GM12801 (cell line): Measurements from ENCODE around the gene CA10.

Experiments
- TF ChIP-seq, protein P1 (sequence below): IDR thresholded peaks from one replicate; pipeline ENCODE4 v1.5.1; 2011; ENCODE audit warnings: control low read depth; ENCODE audit not compliant: insufficient read length; ENCODE audit errors: extremely low read depth

Gene CA10

DNA sequence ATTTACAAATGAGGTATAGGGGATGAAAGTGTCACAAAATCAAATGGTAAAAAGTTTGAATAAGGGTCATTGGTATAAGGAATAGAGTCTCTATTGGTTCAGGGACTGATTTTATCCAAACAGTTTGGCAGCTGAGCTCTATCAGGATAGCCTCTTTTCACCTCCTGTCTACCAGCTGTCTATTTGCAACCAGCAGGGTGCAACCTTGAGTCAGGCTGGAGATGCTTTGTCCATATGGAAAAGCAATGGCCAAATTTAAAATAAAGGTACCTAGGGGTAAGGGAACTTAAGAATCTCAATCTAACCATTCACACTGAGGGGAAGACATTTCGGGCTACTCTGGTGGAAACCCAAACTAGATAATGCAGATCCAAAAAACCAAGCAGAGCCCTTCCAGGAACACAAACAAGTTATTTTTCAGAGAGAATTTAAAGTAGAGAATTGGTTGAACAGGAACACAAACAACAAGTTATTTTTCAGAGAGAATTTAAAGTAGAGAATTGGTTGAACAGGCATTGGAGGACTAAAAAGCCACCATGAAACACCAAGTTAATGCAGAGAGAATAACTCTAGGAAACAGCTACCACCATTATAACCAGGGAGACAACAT lies 12.6 kb upstream of the CA10 start:
- TF ChIP-seq, protein P1, sequence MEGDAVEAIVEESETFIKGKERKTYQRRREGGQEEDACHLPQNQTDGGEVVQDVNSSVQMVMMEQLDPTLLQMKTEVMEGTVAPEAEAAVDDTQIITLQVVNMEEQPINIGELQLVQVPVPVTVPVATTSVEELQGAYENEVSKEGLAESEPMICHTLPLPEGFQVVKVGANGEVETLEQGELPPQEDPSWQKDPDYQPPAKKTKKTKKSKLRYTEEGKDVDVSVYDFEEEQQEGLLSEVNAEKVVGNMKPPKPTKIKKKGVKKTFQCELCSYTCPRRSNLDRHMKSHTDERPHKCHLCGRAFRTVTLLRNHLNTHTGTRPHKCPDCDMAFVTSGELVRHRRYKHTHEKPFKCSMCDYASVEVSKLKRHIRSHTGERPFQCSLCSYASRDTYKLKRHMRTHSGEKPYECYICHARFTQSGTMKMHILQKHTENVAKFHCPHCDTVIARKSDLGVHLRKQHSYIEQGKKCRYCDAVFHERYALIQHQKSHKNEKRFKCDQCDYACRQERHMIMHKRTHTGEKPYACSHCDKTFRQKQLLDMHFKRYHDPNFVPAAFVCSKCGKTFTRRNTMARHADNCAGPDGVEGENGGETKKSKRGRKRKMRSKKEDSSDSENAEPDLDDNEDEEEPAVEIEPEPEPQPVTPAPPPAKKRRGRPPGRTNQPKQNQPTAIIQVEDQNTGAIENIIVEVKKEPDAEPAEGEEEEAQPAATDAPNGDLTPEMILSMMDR = no peak

DNA sequence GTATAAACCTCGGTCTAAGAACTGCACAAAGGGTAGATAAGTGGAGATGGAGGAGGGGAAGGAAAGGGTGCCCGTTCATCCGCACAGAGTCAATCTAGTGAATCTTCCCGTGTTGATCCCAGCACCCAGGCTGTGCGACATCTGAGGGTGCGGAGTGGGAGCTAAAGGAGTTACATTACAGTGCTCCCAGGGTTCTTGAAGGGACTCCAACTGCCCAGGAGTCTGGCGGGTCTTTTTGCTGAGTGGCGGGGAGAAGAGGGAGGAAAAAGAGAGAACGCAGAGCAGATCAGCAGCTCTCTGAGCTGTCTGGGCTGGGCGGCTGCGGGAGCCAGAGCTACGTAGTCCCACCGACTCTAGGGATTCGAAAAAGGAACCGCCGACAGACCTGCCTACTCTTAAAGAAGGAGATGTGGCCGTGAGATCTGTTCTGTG lies 1.6 kb upstream of the CA10 start:
- TF ChIP-seq, protein P1 = no peak

DNA sequence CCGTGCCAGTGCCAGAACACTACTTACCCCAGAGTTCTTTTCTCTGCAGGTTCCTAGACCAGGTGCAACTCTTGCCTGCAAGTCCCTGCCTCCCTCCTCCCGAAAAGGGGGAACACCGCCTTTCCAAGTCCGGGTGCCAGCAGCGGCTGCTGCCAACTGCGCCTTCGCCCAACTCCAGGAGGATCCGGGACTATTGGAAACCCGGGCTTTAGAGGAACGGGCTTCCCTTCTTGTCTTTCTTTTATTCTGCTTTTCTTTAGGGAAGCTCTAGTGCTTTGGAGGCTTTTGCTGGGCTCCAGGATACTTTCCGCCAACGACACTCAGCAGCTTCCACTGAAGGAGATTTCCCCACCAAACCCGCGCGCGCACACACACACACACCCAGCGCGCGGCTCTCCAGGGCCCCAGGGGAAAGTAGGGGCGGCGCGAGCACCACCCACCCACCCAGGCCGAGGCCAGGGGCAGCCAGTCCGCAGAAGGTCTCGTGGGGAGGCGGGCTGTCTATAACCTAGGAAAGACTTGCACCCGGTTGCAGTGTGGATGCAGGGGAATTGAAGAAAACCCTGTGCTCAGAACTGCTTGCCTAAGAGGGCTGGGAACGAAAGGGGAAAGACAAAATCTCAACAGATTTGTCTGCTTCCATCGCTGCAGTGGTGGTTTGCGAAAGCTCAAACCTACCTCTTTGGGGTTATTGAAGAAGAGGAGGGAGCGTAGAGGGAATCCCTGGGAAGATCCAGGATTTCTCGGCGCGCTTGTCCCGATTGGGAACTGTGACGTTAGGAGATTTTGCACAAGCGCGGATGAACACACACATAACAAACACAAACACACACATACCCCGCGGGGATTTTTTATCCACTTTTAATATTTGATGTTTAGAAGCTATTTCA lies 977 bp upstream of the CA10 start:
- TF ChIP-seq, protein P1 = no peak

DNA sequence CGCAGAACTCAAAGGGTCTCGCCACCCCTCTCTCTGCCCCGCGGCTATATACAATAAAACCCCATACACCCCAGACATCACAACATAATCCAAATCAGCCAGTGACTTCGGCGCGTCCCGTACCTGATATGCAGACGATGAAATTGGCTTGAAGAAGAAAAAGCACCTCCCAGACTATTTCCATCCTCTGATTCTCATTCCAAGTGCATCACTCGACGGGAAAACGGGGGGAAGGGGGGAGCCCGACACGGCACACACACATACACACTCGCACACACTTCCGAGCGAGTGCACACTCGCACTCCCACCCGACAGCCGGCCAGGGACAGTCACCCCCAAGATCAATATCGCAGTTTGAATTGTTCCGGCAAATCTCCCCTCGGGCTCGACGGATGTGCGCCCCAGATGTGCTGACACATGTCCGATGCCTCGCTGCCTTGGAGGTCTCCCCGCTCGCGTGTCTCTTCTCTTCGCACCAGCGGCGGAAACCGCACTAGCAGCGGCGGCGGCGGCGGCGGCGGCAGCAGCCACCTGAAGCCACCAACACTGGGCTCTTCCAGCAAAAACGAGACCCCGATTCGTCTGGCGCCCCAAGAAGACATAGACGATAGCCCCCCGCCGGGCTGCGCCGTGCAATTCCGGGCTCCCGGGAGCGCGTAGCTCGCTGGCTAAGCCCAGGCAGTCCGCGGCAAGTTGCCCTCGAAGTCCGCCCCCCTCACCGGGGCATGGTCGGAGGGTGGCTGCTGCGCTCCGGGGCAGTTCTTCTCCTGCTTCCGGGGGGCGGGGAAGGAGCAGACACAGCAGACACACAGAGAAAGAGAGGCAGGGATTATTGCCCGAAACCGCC lies 688 bp downstream of the CA10 start:
- TF ChIP-seq, protein P1 = no peak

DNA sequence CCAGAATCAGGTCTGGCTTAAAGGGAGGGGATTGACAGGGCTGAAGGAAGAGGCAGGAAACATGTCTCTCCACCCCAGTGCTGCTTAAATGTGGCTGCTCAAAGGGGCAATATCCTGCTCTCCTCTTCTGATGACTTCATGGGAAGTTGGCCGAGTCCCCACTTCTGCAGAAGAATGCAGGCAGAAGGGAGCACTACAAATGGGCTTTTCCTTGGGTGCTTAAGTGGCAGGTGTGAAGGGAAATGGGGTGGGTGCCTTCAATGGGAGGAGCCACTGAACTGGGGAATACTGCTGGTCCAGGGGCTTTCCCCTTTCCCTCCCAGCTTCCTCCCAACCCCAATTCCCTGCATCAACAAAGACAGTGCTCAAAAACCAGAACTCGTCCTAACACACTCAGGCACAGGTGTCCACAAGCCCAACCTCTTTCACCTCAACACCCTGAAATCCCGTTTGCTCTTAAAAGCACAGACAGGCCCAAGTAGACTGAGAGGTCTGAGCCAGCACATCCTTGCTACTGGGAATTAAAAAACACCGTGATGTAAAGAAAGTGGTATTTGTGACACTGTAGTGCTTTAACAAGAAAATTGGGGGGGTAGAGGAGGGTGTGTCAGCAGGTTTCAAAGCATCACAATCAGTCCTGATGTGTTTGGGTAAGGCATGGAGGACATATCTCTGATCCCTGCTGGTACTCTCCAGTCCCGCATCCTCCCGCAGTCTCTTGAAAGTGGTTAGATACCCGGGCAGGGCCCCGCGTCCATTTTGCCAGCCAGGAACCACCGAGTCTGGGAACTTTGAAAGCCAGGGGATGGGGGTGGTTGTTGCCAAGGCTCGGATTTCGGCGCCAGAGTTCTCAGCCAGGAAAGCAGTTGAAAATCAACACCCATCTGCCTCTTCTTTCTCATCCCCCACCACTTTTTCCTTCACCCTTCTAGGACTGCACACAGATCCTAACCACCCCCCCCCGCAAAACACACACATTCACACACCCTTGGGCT lies 1.6 kb downstream of the CA10 start:
- TF ChIP-seq, protein P1 = no peak

DNA sequence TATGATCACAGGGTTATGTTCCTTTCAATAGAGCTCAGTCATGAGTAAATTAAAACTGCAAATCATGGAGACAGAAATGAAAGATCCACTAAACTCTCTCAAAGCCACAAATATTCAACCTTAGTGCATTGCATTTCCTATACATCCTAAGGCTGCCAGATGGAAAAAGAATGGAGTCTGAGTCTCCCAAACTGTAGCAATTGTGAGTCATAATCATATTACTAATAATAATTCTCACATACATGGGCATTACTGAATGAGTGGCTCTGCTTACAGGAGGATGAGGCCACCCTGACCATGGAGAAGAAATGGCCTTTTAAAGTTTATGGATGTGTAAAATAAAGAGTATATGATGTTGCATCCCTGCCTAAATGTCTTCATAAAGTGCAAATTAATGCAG lies 3.2 kb downstream of the CA10 start:
- TF ChIP-seq, protein P1 = no peak
